ENCODE measurements around the gene COG6.

COG6 gene

GRCh38 chr13:39618561-39618960 is 36.9 kb upstream of the COG6 start:
- H3K27me3 ChIP-seq, result no peaks in the 10 kb centered on the region
- intact Hi-C loops (cut with DNase I; ENCODE audit: low total_unique reads), result loop anchor here (5.0 kb wide), 1 partner anchor 566 kb away; no protein-coding TSS in a partner anchor
- DNase-seq, result no peak
- no peak for TF ChIP-seq CTCF (IDR thresholded peaks at IDR 0.05)
- H3K27ac ChIP-seq, result no peak overlapping the region
- no peaks in the 10 kb centered on the region for H3K36me3 ChIP-seq
- H3K4me3 ChIP-seq, result no peak overlapping the region
- H3K4me1 ChIP-seq, result no peaks in the 10 kb centered on the region
- H3K9me3 ChIP-seq, result no peaks in the 10 kb centered on the region

GRCh38 chr13:39623466-39623865 is 32.0 kb upstream of the COG6 start:
- H3K4me1 ChIP-seq, result no peaks in the 10 kb centered on the region
- no peaks in the 10 kb centered on the region for H3K27me3 ChIP-seq
- H3K27ac ChIP-seq, result no peak overlapping the region
- intact Hi-C loops (cut with DNase I; ENCODE audit: low total_unique reads), result no loop called here
- DNase-seq, result no peak
- TF ChIP-seq CTCF (IDR thresholded peaks at IDR 0.05), result no peak
- no peaks in the 10 kb centered on the region for H3K36me3 ChIP-seq
- H3K4me3 ChIP-seq, result no peak overlapping the region
- no peaks in the 10 kb centered on the region for H3K9me3 ChIP-seq

- peaks cover 0 to 15% (median 8%) of the 10 kb centered on the region in 3 donors for H3K9me3 ChIP-seq
- no peak for DNase-seq
- H3K27ac ChIP-seq, result no peak overlapping the region
- intact Hi-C loops (cut with DNase I; ENCODE audit: low total_unique reads), result no loop called here
- no peaks in the 10 kb centered on the region for H3K36me3 ChIP-seq
- no peaks in the 10 kb centered on the region for H3K27me3 ChIP-seq
- H3K4me1 ChIP-seq, result no peaks in the 10 kb centered on the region
- TF ChIP-seq CTCF (IDR thresholded peaks at IDR 0.05), result no peak
- H3K4me3 ChIP-seq, result no peak overlapping the region
Measured at GRCh38 chr13:39631307-39631706, 24.2 kb upstream of the COG6 start.

GRCh38 chr13:39632994-39633393 is 22.5 kb upstream of the COG6 start:
- no peaks in the 10 kb centered on the region for H3K27me3 ChIP-seq
- H3K4me3 ChIP-seq, result no peak overlapping the region
- no peaks in the 10 kb centered on the region for H3K4me1 ChIP-seq
- no peak overlapping the region for H3K27ac ChIP-seq
- intact Hi-C loops (cut with DNase I; ENCODE audit: low total_unique reads), result no loop called here
- no peaks in the 10 kb centered on the region for H3K36me3 ChIP-seq
- H3K9me3 ChIP-seq, result peaks cover 0 to 15% (median 8%) of the 10 kb centered on the region in 3 donors
- no peak for TF ChIP-seq CTCF (IDR thresholded peaks at IDR 0.05)
- no peak for DNase-seq

- Histone ChIP-seq H3K27me3 (no peaks in the 10 kb centered on the region), H3K4me1 (no peaks in the 10 kb centered on the region), H3K36me3 (no peaks in the 10 kb centered on the region), H3K4me3 (no peak overlapping the region), H3K9me3 (peaks cover 0 to 15% (median 8%) of the 10 kb centered on the region in 3 donors), H3K27ac (no peak overlapping the region)
- no peak for DNase-seq
- intact Hi-C loops (cut with DNase I; ENCODE audit: low total_unique reads), result no loop called here
- no peak for TF ChIP-seq CTCF (IDR thresholded peaks at IDR 0.05)
Measured at GRCh38 chr13:39635564-39635963, 19.9 kb upstream of the COG6 start.

GRCh38 chr13:39637890-39638289 is 17.6 kb upstream of the COG6 start:
- TF ChIP-seq CTCF (IDR thresholded peaks at IDR 0.05), result no peak
- no peak overlapping the region for H3K27ac ChIP-seq
- H3K27me3 ChIP-seq, result no peaks in the 10 kb centered on the region
- intact Hi-C loops (cut with DNase I; ENCODE audit: low total_unique reads), result no loop called here
- H3K36me3 ChIP-seq, result no peaks in the 10 kb centered on the region
- H3K4me3 ChIP-seq, result no peak overlapping the region
- H3K4me1 ChIP-seq, result no peaks in the 10 kb centered on the region
- no peaks in the 10 kb centered on the region for H3K9me3 ChIP-seq
- DNase-seq, result no peak

Data from tibial artery (tissue), 4 donors.